Measurements from ENCODE around the gene TMEM51.

GRCh38 chr1:15122331-15122730 lies 31.2 kb upstream of the TMEM51 start:
- no peak for TF ChIP-seq TAF1 (IDR thresholded peaks at IDR 0.05; ENCODE audit: borderline replicate concordance, insufficient read depth, low read length)
- no peak for TF ChIP-seq SIN3A (IDR thresholded peaks at IDR 0.05; ENCODE audit: borderline replicate concordance, insufficient read depth, low read length)
- no peak for TF ChIP-seq REST (IDR thresholded peaks at IDR 0.05; ENCODE audit: insufficient read depth in 1 of 2, low read depth in 2 of 2, low read length in 2 of 2)
- TF ChIP-seq POLR2AphosphoS5 (IDR thresholded peaks at IDR 0.05; ENCODE audit: low read depth, low read length): no peak
- TF ChIP-seq FOXP2 (optimal IDR thresholded peaks at IDR 0.05; ENCODE audit: borderline replicate concordance, extremely low read depth, extremely low read length, insufficient read depth): no peak
